A549 (cell line): ENCODE results near the gene ZNF300. TPM values are rescaled to one million over a fixed set of nuclear protein-coding genes. Genes with fewer than 3 reads are reported as not detected.
"Not testable (repeated sequence)": the region's sequence is repeated elsewhere in the genome, so short reads cannot be mapped to it uniquely, and the experiment has no call there.

ENCODE experiments used
- ATAC-seq, 2 experiments: fragments of 200-7000 bp in 1 of 2; fragments of >200 bp in 1 of 2; cut with Nextera tagmentation in 1 of 2; cut with Tn5 transposase in 1 of 2; 3 replicates each; pipeline versions ENCODE4 v1.8.0 to v1.9.1; 2018 to 2020; ENCODE audit warnings: mild to moderate bottlenecking in 1 of 2, moderate library complexity in 1 of 2
- CTCF ChIA-PET: fragments of 300-600 bp; sonication (Branson Sonifier 250); formaldehyde crosslinking; extraction: SDS; loops from one replicate; lab custom pipeline; 2021; ENCODE audit warnings: antibody characterized with exemption, inconsistent platforms; lab: Yijun Ruan, JAX
- POLR2A ChIA-PET: fragments of 350-600 bp; formaldehyde crosslinking; extraction: SDS; loops from one replicate; lab custom pipeline; 2021; ENCODE audit warnings: antibody characterized with exemption, inconsistent platforms; lab: Yijun Ruan, JAX
- DNase-seq, 2 experiments: peaks; one replicate each; pipeline versions ENCODE4 v3.0.0 to v3.0.0-alpha.2; 2011 to 2016; ENCODE audit warnings: low read depth in 1 of 2, low spot score in 1 of 2
- FAIRE-seq: peaks from 2 replicates; lab custom pipeline; 2011; peaks lifted over from hg19 to GRCh38; lab: Jason Lieb, UNC
- H3K27ac ChIP-seq, 2 experiments: fragments of >200 bp; sonication (Bioruptor Twin); formaldehyde crosslinking; 3 replicates each; pipeline ENCODE4 v1.5.1; 2016 to 2017
- H3K4me1 ChIP-seq: fragments of >200 bp; sonication (Bioruptor Twin); formaldehyde crosslinking; 3 replicates; pipeline ENCODE4 v1.6.1; 2016
- H3K4me2 ChIP-seq: fragments of >200 bp; sonication (Bioruptor Twin); formaldehyde crosslinking; 3 replicates; pipeline ENCODE4 v1.6.1; 2016
- H3K4me3 ChIP-seq: fragments of >200 bp; sonication (Bioruptor Twin); formaldehyde crosslinking; 3 replicates; pipeline ENCODE4 v1.5.1; 2016
- H3K9me3 ChIP-seq: fragments of >200 bp; sonication (Bioruptor Twin); formaldehyde crosslinking; 3 replicates; pipeline ENCODE4 v1.6.1; 2016
- CBX2 ChIP-seq: fragments of 200-600 bp; sonication (generic); IDR thresholded peaks from 2 replicates; pipeline ENCODE4 v1.6.1; 2016; ENCODE audit warnings: low read depth, mild to moderate bottlenecking, borderline replicate concordance
- CHD4 ChIP-seq: fragments of 200-600 bp; sonication (generic); IDR thresholded peaks from 2 replicates; pipeline ENCODE4 v1.6.1; 2016; ENCODE audit warnings: antibody characterized with exemption, mild to moderate bottlenecking, borderline replicate concordance
- EHF ChIP-seq: fragments of 250-450 bp; sonication (Bioruptor Pico); IDR thresholded peaks from 2 replicates; pipeline ENCODE4 v1.5.0; 2020; ENCODE audit warnings: mild to moderate bottlenecking
- HOXA7 ChIP-seq: fragments of 250-450 bp; sonication (Bioruptor Pico); IDR thresholded peaks from 2 replicates; pipeline ENCODE4 v1.5.0; 2020; ENCODE audit warnings: mild to moderate bottlenecking, moderate library complexity
- HOXB13 ChIP-seq: fragments of 250-450 bp; sonication (Bioruptor Pico); IDR thresholded peaks from 2 replicates; pipeline ENCODE4 v1.5.0; 2020; ENCODE audit warnings: low read depth, mild to moderate bottlenecking, moderate library complexity
- JUN ChIP-seq, 2 experiments: fragments of >200 bp; sonication (Bioruptor Twin); formaldehyde crosslinking; IDR thresholded peaks; 2 replicates in 1 of 2; 3 replicates in 1 of 2; pipeline ENCODE4 v1.6.1; 2016 to 2017
- KDM5A ChIP-seq: fragments of 200-600 bp; sonication (generic); IDR thresholded peaks from 2 replicates; pipeline ENCODE4 v1.6.1; 2016; ENCODE audit warnings: antibody characterized with exemption, mild to moderate bottlenecking
- MAFK ChIP-seq: fragments of 450-650 bp; IDR thresholded peaks from 2 replicates; pipeline ENCODE4 v1.6.1; 2014; ENCODE audit not compliant: partially characterized antibody
- MYC ChIP-seq: IDR thresholded peaks from 2 replicates; pipeline ENCODE4 v1.6.1; 2012; ENCODE audit warnings: mild to moderate bottlenecking, inconsistent platforms, low read length, improper control_type of control experiment, borderline replicate concordance
- NR3C1 ChIP-seq: fragments of >200 bp; sonication (Bioruptor Twin); formaldehyde crosslinking; IDR thresholded peaks from 3 replicates; pipeline ENCODE4 v1.6.1; 2017
- RAD21 ChIP-seq, 2 experiments: fragments of >200 bp in 1 of 2; sonication (Bioruptor Twin) in 1 of 2; formaldehyde crosslinking in 1 of 2; IDR thresholded peaks in 1 of 2; conservative IDR thresholded peaks in 1 of 2; 2 replicates in 1 of 2; 3 replicates in 1 of 2; pipeline ENCODE4 v1.6.1; 2012 to 2018; ENCODE audit warnings: inconsistent platforms in 1 of 2
- SREBF2 ChIP-seq: fragments of 450-650 bp; IDR thresholded peaks from 2 replicates; pipeline ENCODE4 v1.6.1; 2014; ENCODE audit warnings: mild to moderate bottlenecking, moderate library complexity
- TFCP2L1 ChIP-seq: fragments of 250-450 bp; sonication (Bioruptor Pico); IDR thresholded peaks from 2 replicates; pipeline ENCODE4 v1.5.0; 2021; ENCODE audit warnings: mild to moderate bottlenecking
- ZC3H11A ChIP-seq: fragments of 450-650 bp; IDR thresholded peaks from 2 replicates; pipeline ENCODE4 v1.6.1; 2014; ENCODE audit warnings: antibody characterized with exemption, mild to moderate bottlenecking
- WGBS: methylation state at CpG from one replicate; pipeline ENCODE4 v1.1.6; 2017; ENCODE audit errors: missing lambda C conversion rate; 5-methylcytosine and 5-hydroxymethylcytosine counted together
- polyA plus RNA-seq, 4 experiments: library from polyadenylated mRNA; depleted of rRNA in 3 of 4; stranded (reverse); fragments of >200 nt; fragmentation: RNase III in 1 of 4; extraction: RNeasy Plus Mini Kit Qiagen cat#74134 plus additional on column Dnase treatment in 1 of 4; gene quantifications; 2 replicates in 3 of 4; 3 replicates in 1 of 4; pipeline ENCODE4 v1.2.3, GENCODE V29; 2011 to 2017
- TF ChIP-seq, protein P1 (sequence below): fragments of 250-450 bp; sonication (Bioruptor Pico); IDR thresholded peaks from 2 replicates; pipeline ENCODE4 v1.5.0; 2020; ENCODE audit warnings: low read depth, mild to moderate bottlenecking, moderate library complexity
- TF ChIP-seq, protein P2 (sequence below): fragments of >200 bp; sonication (Bioruptor Twin); formaldehyde crosslinking; IDR thresholded peaks from 3 replicates; pipeline ENCODE4 v1.6.1; 2016
- TF ChIP-seq, protein P3 (sequence below): fragments of 150-350 bp; IDR thresholded peaks from 2 replicates; pipeline ENCODE4 v1.6.1; 2014; ENCODE audit warnings: low read depth, mild to moderate bottlenecking, low read length
- TF ChIP-seq, protein P4 (sequence below): fragments of 200-600 bp; sonication (generic); IDR thresholded peaks from 2 replicates; pipeline ENCODE4 v1.6.1; 2016; ENCODE audit warnings: antibody characterized with exemption, mild to moderate bottlenecking, moderate library complexity
- TF ChIP-seq, protein P5 (sequence below): fragments of >200 bp; sonication (Bioruptor Twin); formaldehyde crosslinking; IDR thresholded peaks from 2 replicates; pipeline ENCODE4 v1.6.1; 2016

The ZNF300 gene
- polyA plus RNA-seq, 2 of the 4 experiments (the other 2 are of a cell fraction): 4.5 to 9.1 TPM

DNA sequence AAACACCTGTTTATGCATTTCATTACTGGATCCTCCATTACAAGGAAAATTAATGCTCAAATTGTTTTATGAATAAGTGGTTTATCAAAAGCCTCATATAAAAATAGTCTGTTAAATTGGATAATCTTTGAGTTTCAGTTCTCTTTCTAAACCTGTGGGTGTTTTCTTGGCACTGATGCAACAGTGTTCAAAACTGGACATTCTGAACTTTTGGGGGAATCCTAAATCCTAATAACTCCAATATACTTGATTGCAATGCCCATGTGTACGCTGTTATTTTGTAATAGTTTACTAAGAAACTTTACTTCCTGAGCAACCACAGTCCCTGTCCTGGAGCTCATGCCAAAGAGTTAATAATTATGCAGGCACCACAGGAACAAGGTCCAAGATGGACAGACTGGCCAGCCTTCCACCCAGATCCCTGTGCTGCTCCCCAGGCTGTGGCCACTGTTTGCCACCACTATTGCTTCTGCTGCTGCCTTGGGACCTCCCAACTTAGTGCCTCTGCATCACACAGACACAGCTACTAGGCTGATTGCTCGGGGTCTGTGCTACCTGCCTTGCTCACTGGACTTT, 44.4 kb downstream of the ZNF300 start (continued):
- TF ChIP-seq, protein P1, sequence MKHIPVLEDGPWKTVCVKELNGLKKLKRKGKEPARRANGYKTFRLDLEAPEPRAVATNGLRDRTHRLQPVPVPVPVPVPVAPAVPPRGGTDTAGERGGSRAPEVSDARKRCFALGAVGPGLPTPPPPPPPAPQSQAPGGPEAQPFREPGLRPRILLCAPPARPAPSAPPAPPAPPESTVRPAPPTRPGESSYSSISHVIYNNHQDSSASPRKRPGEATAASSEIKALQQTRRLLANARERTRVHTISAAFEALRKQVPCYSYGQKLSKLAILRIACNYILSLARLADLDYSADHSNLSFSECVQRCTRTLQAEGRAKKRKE (CRISPR knock-in tag): no peak
- TF ChIP-seq CBX2: no peak
- TF ChIP-seq MAFK: no peak
- TF ChIP-seq SREBF2: no peak
- TF ChIP-seq RAD21 (conservative IDR thresholded peaks at IDR 0.05 in 1 of 2, IDR thresholded peaks at IDR 0.05 in 1 of 2): no peak
- no peak for TF ChIP-seq HOXB13
- no peak for TF ChIP-seq TFCP2L1 (CRISPR knock-in tag)
- no peak for TF ChIP-seq EHF
- TF ChIP-seq, protein P2, sequence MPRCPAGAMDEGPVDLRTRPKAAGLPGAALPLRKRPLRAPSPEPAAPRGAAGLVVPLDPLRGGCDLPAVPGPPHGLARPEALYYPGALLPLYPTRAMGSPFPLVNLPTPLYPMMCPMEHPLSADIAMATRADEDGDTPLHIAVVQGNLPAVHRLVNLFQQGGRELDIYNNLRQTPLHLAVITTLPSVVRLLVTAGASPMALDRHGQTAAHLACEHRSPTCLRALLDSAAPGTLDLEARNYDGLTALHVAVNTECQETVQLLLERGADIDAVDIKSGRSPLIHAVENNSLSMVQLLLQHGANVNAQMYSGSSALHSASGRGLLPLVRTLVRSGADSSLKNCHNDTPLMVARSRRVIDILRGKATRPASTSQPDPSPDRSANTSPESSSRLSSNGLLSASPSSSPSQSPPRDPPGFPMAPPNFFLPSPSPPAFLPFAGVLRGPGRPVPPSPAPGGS: no peak
- no peak for TF ChIP-seq MYC
- no peak for TF ChIP-seq HOXA7
- TF ChIP-seq, all 56 proteins: peak for 0

DNA sequence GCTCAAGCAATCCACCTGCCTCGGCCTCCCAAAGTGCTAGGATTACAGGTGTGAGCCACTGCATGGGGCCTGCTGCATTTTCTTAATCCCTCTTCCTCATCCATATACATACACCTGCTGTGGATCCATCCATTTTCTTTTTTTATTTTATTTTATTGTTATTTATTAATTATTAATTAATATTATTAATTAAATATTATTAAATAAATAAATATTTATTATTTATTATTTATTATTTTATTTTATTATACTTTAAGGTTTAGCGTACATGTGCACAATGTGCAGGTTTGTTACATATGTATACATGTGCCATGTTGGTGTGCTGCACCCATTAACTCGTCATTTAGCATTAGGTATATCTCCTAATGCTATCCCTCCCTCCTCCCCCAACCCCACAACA, 48.1 kb downstream of the ZNF300 start:
- DNase-seq, H3K9me3 ChIP-seq, FAIRE-seq, POLR2A ChIA-PET, H3K4me3 ChIP-seq, ATAC-seq, H3K4me1 ChIP-seq, CTCF ChIA-PET, H3K27ac ChIP-seq, H3K4me2 ChIP-seq: not testable (repeated sequence)
- WGBS: 29% methylated on average over 3 of the region's 3 CpGs

DNA sequence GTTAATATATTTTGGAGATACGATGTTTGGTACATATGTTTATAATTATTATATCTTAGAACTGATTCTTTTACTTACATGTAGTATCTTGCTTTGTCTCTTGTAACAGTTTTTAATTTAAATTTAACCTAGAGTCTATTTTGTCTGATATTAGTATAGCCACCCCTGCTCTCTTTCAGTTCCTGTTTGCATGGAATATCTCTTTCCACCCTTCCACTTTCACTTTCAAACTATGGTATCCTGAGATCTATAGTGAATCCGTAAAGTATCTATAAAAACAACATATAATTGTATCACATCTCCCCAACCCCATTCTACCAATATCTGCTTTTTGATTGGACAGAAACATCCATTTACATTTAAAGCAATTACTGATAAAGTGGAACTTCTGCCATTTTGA, 51.2 kb downstream of the ZNF300 start:
- H3K4me3 ChIP-seq: no peak overlapping the region
- no peak overlapping the region for H3K27ac ChIP-seq
- POLR2A ChIA-PET: no interaction called here
- no peaks in the 10 kb centered on the region for H3K4me1 ChIP-seq
- no peak for TF ChIP-seq CHD4
- TF ChIP-seq NR3C1: no peak
- no peak for TF ChIP-seq ZC3H11A
- no peak for TF ChIP-seq RAD21 (conservative IDR thresholded peaks at IDR 0.05 in 1 of 2, IDR thresholded peaks at IDR 0.05 in 1 of 2)
- TF ChIP-seq, protein P3, sequence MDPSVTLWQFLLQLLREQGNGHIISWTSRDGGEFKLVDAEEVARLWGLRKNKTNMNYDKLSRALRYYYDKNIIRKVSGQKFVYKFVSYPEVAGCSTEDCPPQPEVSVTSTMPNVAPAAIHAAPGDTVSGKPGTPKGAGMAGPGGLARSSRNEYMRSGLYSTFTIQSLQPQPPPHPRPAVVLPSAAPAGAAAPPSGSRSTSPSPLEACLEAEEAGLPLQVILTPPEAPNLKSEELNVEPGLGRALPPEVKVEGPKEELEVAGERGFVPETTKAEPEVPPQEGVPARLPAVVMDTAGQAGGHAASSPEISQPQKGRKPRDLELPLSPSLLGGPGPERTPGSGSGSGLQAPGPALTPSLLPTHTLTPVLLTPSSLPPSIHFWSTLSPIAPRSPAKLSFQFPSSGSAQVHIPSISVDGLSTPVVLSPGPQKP: no peak
- TF ChIP-seq JUN (IDR thresholded peaks at IDR 0.05): no peak
- TF ChIP-seq KDM5A: no peak
- TF ChIP-seq, protein P4, sequence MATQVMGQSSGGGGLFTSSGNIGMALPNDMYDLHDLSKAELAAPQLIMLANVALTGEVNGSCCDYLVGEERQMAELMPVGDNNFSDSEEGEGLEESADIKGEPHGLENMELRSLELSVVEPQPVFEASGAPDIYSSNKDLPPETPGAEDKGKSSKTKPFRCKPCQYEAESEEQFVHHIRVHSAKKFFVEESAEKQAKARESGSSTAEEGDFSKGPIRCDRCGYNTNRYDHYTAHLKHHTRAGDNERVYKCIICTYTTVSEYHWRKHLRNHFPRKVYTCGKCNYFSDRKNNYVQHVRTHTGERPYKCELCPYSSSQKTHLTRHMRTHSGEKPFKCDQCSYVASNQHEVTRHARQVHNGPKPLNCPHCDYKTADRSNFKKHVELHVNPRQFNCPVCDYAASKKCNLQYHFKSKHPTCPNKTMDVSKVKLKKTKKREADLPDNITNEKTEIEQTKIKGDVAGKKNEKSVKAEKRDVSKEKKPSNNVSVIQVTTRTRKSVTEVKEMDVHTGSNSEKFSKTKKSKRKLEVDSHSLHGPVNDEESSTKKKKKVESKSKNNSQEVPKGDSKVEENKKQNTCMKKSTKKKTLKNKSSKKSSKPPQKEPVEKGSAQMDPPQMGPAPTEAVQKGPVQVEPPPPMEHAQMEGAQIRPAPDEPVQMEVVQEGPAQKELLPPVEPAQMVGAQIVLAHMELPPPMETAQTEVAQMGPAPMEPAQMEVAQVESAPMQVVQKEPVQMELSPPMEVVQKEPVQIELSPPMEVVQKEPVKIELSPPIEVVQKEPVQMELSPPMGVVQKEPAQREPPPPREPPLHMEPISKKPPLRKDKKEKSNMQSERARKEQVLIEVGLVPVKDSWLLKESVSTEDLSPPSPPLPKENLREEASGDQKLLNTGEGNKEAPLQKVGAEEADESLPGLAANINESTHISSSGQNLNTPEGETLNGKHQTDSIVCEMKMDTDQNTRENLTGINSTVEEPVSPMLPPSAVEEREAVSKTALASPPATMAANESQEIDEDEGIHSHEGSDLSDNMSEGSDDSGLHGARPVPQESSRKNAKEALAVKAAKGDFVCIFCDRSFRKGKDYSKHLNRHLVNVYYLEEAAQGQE: no peak
- TF ChIP-seq, protein P5, sequence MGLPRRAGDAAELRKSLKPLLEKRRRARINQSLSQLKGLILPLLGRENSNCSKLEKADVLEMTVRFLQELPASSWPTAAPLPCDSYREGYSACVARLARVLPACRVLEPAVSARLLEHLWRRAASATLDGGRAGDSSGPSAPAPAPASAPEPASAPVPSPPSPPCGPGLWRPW: no peak
- TF ChIP-seq, all 56 proteins: peak for 0
- CTCF ChIA-PET: no interaction called here
- no peak for ATAC-seq
- Histone ChIP-seq H3K4me2 (no peak overlapping the region), H3K9me3 (0 out of 3 replicates have a peak, but pooled peaks cover 2% of the 10 kb centered on the region)
- 31% methylated on average over 2 of the region's 2 CpGs for WGBS
- FAIRE-seq: no peak
- DNase-seq: no peak
